ENCODE measurements around the gene MRPL24.

MRPL24 gene

DNA sequence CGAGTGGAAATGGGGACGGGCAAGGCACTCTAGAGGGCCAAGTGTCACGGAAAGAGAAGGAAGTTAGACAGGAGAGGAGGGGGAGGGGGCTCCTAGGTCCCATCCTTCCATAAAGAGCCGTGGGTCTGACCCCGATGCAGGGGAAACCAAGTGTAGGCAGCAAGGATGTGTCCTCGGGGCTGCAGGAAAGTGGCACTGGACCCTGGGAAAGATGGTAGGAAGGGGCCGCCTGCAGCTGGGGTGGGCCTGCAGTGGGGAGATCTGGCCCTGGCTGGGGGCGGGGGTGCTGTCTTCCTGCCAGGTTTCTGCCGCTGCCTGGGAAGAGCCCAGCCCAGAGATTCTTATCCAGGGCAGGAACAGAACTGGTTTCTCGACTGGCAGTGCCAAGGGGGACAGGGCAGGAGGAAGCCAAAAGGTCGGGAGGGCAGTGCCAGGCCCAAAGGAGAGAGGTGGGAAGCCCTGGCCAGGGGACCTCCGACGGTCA lies 48.4 kb downstream of the MRPL24 start:
- DNase-seq (no peak), ATAC-seq (no peak)

DNA sequence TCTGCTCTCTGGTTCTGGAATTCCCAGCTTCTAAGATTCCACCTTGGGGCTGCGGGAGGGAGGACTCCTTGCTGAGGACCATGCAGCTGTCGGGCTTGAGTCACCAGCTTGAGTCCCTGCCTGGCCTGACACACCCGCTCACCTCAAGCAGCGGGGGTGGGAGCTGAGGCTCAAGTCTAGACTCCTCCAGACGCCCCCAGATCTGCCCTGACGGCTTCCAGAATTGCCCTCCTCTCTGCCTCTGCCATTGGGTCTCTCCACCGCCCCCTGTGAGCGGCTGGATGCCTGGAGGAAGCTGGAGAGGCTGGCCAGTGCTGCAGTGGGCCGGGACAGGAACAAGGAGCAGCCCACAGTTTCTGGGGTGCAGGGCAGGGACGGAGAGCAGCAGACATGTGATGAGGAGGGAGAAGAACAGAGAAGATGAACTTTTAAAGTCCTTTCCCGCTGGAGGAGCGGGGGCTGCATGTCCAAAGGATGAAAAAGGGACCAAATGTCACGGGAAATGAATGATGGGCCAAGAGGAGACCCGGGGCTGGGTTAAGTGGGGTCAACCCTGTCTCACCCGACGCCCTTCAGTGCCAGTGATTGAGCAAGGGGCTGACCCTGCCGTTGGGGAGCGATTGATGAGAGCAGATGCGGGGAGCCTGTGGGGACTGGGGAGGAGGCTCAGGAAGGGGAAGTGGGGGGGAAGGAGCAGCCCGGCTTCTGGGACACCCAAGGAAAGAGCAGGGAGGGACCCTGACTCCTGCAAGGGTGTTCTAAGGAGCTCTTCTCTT lies 49.0 kb downstream of the MRPL24 start:
- no peak for ATAC-seq
- no peak for DNase-seq

DNA sequence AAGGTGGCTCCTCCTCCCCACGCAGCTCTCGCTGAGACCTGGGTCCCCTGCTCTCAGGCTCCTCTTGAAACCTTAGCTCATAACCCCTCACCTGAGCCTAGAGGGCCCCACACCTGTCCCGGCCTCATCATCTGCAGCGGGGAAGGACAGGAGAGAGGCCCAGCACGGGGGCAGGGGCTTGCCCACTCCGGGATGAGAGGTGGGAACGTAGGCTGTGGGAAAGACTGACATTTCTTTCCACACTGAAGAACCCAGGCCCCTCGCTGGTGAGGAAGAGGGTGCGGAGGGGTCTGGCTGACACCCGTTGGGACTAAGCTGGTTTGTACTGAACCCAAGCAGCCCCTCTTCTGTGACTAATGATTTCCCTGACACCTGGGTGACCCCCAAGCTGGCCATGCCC lies 49.7 kb downstream of the MRPL24 start:
- DNase-seq = no peak
- no peak for ATAC-seq

DNA sequence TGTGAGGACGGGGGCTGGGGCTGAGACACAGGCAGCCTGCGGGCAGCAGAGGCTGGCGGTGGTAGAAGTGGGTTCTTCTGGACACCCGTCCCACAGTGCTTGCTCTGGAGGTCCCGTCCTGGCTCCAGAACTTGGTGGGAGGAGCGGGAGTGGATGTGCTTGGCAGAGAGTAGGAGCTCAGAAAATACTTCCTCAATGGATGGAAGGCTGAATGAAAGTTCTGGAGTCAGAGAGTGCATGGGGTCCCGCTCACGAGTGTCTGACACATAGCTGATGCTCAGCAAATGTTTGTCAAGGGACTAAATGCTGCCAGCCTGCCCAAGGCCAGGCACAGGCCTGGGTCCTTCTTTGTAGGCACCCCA lies 50.2 kb downstream of the MRPL24 start:
- ATAC-seq (no peak), DNase-seq (no peak)

DNA sequence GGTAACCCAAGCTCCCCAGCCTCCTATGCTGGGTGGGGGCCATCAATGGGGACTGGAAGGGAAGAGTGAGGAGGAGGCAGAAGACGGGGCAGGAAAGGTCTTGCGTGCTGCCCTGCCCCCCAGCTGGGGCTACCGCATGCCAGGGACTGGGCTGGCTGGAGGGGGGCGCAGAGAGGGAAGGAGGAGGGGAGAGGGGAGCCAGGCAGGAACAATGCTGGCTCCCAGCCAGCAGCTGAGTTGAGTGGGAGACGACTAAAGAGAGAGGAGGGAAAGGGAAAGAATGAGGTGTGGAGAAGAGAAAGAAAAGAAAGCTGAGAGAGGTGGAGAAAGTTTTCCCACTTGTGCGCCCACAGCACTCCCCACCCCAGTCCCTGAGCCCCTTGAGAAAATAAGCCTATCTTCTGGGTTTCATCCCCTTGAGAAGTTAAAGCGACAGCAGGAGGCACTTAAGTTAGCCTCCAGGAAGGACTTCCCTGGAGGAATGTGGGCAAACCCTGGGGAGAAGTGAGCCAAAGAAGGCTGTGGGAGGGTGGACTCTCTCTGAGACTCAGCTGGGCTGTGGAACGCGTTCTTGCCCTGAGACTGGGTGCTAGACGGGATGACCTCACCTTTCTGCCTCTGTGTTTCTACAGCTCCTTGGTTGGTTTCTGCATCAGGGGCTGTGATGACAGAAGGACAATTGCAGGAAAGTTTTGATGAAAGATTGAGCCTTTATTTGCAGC lies 50.8 kb downstream of the MRPL24 start:
- ATAC-seq (no peak), DNase-seq (no peak)

DNA sequence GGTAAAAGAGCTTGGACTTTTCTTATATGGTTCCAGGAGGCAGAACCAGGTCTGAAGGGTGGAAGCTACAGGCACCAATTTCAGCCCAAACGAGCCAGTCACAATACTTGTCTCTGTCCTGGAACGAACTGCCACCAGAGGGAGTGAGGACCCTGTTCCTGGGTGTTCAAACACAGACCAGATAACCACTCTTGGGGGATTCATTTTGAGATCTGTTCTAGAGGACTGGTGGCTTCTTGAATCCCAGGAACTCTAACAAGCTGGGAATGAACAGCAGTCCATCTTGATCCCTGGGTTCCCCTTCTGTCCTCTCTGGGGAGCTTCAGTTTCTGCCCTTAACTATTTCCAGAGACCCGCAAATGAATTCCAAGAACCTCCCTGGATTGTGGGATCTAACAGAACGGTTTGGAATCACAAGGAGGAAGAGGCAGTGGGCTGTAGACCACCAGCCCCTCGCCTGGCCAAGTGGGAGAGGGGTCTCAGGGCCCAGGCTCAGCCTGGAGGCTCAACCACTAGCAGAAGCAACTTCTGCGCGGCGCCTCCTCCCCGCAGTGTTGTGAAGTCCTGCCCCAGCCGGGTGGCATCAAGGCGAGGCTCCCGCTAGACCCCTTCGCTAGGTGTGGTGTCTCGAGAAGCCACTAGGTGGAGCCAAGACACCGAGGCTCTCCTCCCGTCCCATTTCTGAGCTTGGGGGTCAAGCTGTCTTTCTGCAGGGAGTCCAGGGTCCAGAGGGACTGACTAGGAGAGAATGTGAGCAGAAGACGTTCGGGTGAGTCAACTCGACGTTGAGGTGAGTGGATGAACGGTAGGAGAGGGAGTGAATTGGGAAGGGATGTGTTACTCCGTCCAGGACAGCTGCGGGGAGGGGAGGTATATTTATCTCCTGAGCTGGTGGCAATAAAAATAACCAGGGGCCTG lies 51.6 kb downstream of the MRPL24 start:
- ATAC-seq = peak; percentile 94
- peak; percentile 82 for DNase-seq

All from stimulated activated naive CD8-positive, alpha-beta T cell treated with anti-CD3 and anti-CD28 coated beads, Interleukin-15, Interleukin-2, amounts not matched to agents 100 U/mL and 50 U/mL, for 24 hours (primary cell).